ENCODE results near the gene NPHP4.

NPHP4 gene

GRCh38 chr1:5975133-5975880 is 16.9 kb downstream of the NPHP4 start:
- no peaks in the 10 kb centered on the region for H3K9me3 Mint-ChIP-seq
- no peaks in the 10 kb centered on the region for H3K27me3 Mint-ChIP-seq (ENCODE audit: low read depth)

DNA sequence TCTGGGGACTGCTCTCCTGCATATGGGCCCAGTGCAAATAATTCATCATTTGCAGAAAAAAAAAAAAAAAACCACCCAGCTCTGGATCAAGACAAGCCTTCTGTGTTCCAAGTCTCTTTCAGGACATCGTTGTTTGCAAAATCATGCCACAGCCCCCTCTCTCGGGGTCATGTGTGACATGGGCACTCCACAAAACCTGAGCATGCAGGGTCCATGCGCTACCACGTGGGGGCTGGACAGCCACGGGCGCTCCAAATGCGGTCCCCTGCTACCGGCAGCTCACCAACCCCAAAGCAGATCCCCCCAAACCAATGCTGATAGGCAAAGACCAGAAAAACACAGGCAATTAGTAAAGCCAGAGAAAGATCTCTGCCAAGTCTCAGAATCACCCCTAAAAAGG is 17.6 kb downstream of the NPHP4 start:
- no peak overlapping the region for H3K4me3 Mint-ChIP-seq
- H3K27me3 Mint-ChIP-seq (ENCODE audit: low read depth): no peaks in the 10 kb centered on the region
- no peaks in the 10 kb centered on the region for H3K9me3 Mint-ChIP-seq
- no peak overlapping the region for H3K27ac Mint-ChIP-seq
- peaks cover 5% of the 10 kb centered on the region for H3K4me1 Mint-ChIP-seq
- TF ChIP-seq CTCF (IDR thresholded peaks at IDR 0.05; ENCODE audit: unreplicated experiment in 3 of 3): no peak
- H3K36me3 Mint-ChIP-seq (ENCODE audit: low read depth): peaks cover 29% of the 10 kb centered on the region

More at GRCh38 chr1:5975133-5975880, 16.9 kb downstream of the NPHP4 start:
- H3K27ac Mint-ChIP-seq: no peak overlapping the region
- peaks cover 27% of the 10 kb centered on the region for H3K36me3 Mint-ChIP-seq (ENCODE audit: low read depth)
- no peak overlapping the region for H3K4me3 Mint-ChIP-seq
- TF ChIP-seq CTCF (IDR thresholded peaks at IDR 0.05; ENCODE audit: unreplicated experiment in 3 of 3): peak; percentile 61 to 68 (median 65)
- H3K4me1 Mint-ChIP-seq: peaks cover 5% of the 10 kb centered on the region

DNA sequence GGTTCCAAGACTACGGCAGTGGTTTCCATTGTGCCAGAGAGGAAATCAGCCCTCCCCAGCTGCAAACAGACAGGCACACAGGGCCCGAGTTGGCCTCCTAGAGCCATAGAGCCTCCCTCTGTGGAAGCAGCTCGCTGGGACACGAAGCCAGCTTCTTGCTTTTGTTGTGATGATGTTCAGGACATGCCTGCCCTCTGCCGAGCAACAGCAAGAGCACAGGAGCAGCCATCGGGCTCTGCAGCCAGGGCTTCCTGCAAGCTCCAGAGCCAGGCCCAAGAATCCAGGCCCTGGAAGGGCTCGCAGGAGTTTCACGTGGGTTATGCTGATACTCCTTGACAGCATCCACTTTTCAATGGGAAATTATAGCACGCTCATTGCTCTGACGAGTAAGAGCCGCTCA is 18.5 kb downstream of the NPHP4 start:
- Mint-ChIP-seq H3K4me1 (peaks cover 5% of the 10 kb centered on the region), H3K9me3 (no peaks in the 10 kb centered on the region), H3K27ac (no peak overlapping the region), H3K4me3 (no peak overlapping the region), H3K27me3 (ENCODE audit: low read depth) (no peaks in the 10 kb centered on the region), H3K36me3 (ENCODE audit: low read depth) (peaks cover 28% of the 10 kb centered on the region)
- TF ChIP-seq CTCF (IDR thresholded peaks at IDR 0.05; ENCODE audit: unreplicated experiment in 3 of 3): peak in 1 of 3 experiments; percentile 9

GRCh38 chr1:5972198-5972520 is 20.1 kb downstream of the NPHP4 start:
- Mint-ChIP-seq H3K9me3 (no peaks in the 10 kb centered on the region), H3K36me3 (ENCODE audit: low read depth) (peaks cover 26% of the 10 kb centered on the region), H3K4me1 (peaks cover 6% of the 10 kb centered on the region), H3K4me3 (no peak overlapping the region), H3K27me3 (ENCODE audit: low read depth) (no peaks in the 10 kb centered on the region), H3K27ac (no peak overlapping the region)
- no peak for TF ChIP-seq CTCF (IDR thresholded peaks at IDR 0.05; ENCODE audit: unreplicated experiment in 3 of 3)

DNA sequence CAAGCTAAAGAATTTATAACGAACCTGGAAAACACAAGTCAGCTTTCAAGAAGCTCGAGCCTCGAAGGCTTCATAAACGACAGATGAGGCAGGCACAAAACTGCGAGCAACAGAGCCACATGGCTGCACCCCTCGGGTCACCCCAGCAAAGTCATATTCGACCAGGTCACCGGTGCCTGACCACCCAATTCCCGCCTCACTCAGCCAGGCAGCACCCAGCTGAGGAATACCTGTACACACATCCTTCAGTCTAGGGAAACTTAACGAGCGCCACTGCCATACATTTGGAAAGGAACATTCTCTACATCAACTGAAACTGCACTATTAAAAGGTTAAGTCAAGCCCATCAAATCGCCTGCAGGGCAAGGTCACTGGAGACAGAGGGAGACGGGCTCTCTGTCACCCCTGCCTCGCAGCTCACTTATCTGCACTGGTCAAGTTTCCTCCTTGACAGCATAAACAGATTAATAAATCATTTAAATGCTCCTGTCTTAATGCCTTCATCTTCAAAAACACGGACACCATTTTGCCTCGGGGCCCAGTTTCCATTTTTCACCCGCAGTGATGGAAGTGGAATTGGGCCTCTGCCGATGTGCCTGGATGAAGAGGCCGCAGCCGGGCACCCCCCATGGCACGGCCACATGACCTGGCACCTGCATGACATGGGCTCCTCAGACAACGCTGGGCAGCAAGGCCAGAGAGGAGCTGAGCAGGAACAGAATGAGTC is 20.6 kb downstream of the NPHP4 start:
- peaks cover 9% of the 10 kb centered on the region for H3K4me1 Mint-ChIP-seq
- H3K27me3 Mint-ChIP-seq (ENCODE audit: low read depth): no peaks in the 10 kb centered on the region
- TF ChIP-seq CTCF (IDR thresholded peaks at IDR 0.05; ENCODE audit: unreplicated experiment in 3 of 3): no peak
- H3K36me3 Mint-ChIP-seq (ENCODE audit: low read depth): peaks cover 25% of the 10 kb centered on the region
- H3K27ac Mint-ChIP-seq: no peak overlapping the region
- H3K4me3 Mint-ChIP-seq: no peak overlapping the region
- H3K9me3 Mint-ChIP-seq: no peaks in the 10 kb centered on the region

All from nephron (organoid).